GM12878 (cell line): ENCODE measurements around the gene SMKR1. TPM values are rescaled to one million over a fixed set of nuclear protein-coding genes. Genes with fewer than 3 reads are reported as not detected.

ENCODE experiments used
- ATAC-seq: fragments of 200-7000 bp; cut with Tn5 transposase; 3 replicates; pipeline ENCODE4 v1.9.1; 2020; ENCODE audit warnings: mild to moderate bottlenecking, moderate library complexity
- BruUV-seq: library from RNA; stranded (reverse); fragments of 400-500 nt; replicated peaks from 2 replicates; lab custom pipeline; 2021; lab: Mats Ljungman, UMichigan
- CTCF ChIA-PET: fragments of 300-600 bp; sonication (Branson Sonifier 250); formaldehyde crosslinking; extraction: SDS; loops from one replicate; lab custom pipeline; 2021; ENCODE audit warnings: inconsistent platforms; lab: Yijun Ruan, JAX
- POLR2A ChIA-PET: fragments of 350-600 bp; formaldehyde crosslinking; extraction: SDS; loops from one replicate; lab custom pipeline; 2021; ENCODE audit warnings: inconsistent platforms; lab: Charles Lee
- RAD21 ChIA-PET: fragments of 300-600 bp; sonication (Branson Sonifier 250); formaldehyde crosslinking; loops from one replicate; lab custom pipeline; 2023; ENCODE audit warnings: antibody characterized with exemption; ENCODE audit not compliant: unreplicated experiment; lab: Charles Lee
- SMC1A ChIA-PET: fragments of 300-600 bp; sonication (Branson Sonifier 250); formaldehyde crosslinking; loops from one replicate; lab custom pipeline; 2023; ENCODE audit not compliant: unreplicated experiment, uncharacterized antibody; lab: Charles Lee
- DNase-seq: peaks from one replicate; pipeline ENCODE4 v3.0.0-alpha.2; 2011; ENCODE audit warnings: low read depth, low spot score
- FAIRE-seq: peaks from 3 replicates; lab custom pipeline; 2011; peaks lifted over from hg19 to GRCh38; lab: Jason Lieb, UNC
- H2AFZ ChIP-seq: 2 replicates; pipeline ENCODE4 v1.6.0; 2011; ENCODE audit warnings: low read depth, low read length, control low read depth; ENCODE audit not compliant: control insufficient read depth
- H3K27ac ChIP-seq: 2 replicates; pipeline ENCODE4 v1.5.1; 2011; ENCODE audit warnings: control low read depth; ENCODE audit not compliant: control insufficient read depth, insufficient read depth
- H3K27me3 ChIP-seq, 2 experiments: replicated peaks in 1 of 2; 2 replicates each; pipeline versions ENCODE4 v1.6.0 to v1.6.1; 2011; ENCODE audit warnings: low read length in 1 of 2; ENCODE audit not compliant: control insufficient read depth in 2 of 2, insufficient read depth in 2 of 2
- H3K36me3 ChIP-seq, 2 experiments: 2 replicates each; pipeline ENCODE4 v1.5.1; 2011; ENCODE audit warnings: low read length in 1 of 2; ENCODE audit not compliant: control insufficient read depth in 2 of 2, insufficient read depth in 2 of 2
- H3K4me1 ChIP-seq: 2 replicates; pipeline ENCODE4 v1.6.1; 2011; ENCODE audit warnings: mild to moderate bottlenecking, low read length, moderate library complexity, mixed read lengths; ENCODE audit not compliant: control insufficient read depth, insufficient read depth
- H3K4me2 ChIP-seq: 2 replicates; pipeline ENCODE4 v1.6.0; 2011; ENCODE audit warnings: control low read depth; ENCODE audit not compliant: control insufficient read depth, insufficient read depth
- H3K4me3 ChIP-seq: fragments of 200-600 bp; sonication (generic); 2 replicates; pipeline ENCODE4 v1.5.1; 2016
- H3K79me2 ChIP-seq: 2 replicates; pipeline ENCODE4 v1.6.0; 2011; ENCODE audit warnings: low read length; ENCODE audit not compliant: control insufficient read depth, insufficient read depth
- H3K9ac ChIP-seq: 2 replicates; pipeline ENCODE4 v1.8.0; 2011; ENCODE audit warnings: low read length, control low read depth, mixed read lengths; ENCODE audit not compliant: control insufficient read depth, insufficient read depth
- H3K9me3 ChIP-seq: replicated peaks from 3 replicates; pipeline ENCODE4 v1.5.1; 2011; ENCODE audit warnings: mild to moderate bottlenecking, low read length; ENCODE audit not compliant: control insufficient read depth, insufficient read depth
- H4K20me1 ChIP-seq: 2 replicates; pipeline ENCODE4 v1.6.0; 2011; ENCODE audit not compliant: control insufficient read depth, insufficient read depth
- CBFB ChIP-seq: IDR thresholded peaks from 2 replicates; pipeline ENCODE4 v1.6.1; 2016; ENCODE audit warnings: antibody characterized with exemption, low read depth
- EZH2 ChIP-seq: IDR thresholded peaks from 2 replicates; pipeline ENCODE4 v1.6.1; 2012; ENCODE audit warnings: low read depth, mild to moderate bottlenecking, control low read depth, inconsistent platforms, low read length, borderline replicate concordance; ENCODE audit not compliant: control insufficient read depth
- GABPA ChIP-seq: IDR thresholded peaks from 2 replicates; pipeline ENCODE4 v1.6.1; 2014; ENCODE audit warnings: antibody characterized with exemption, low read depth, mild to moderate bottlenecking, inconsistent platforms
- POLR2AphosphoS5 ChIP-seq: IDR thresholded peaks from 2 replicates; pipeline ENCODE4 v1.6.1; 2011; ENCODE audit warnings: mild to moderate bottlenecking, low read length, inconsistent platforms
- ZNF207 ChIP-seq: fragments of 450-650 bp; IDR thresholded peaks from 2 replicates; pipeline ENCODE4 v1.6.1; 2014; ENCODE audit warnings: antibody characterized with exemption, mild to moderate bottlenecking, borderline replicate concordance
- WGBS: methylation state at CpG from one replicate; pipeline ENCODE4 v1.1.6; 2016; ENCODE audit warnings: low lambda C conversion rate; ENCODE audit not compliant: insufficient replicate concordance, insufficient coverage; ENCODE audit errors: missing lambda C conversion rate; 5-methylcytosine and 5-hydroxymethylcytosine counted together
- in situ Hi-C: fragments of 300-500 bp; cut with MboI; formaldehyde crosslinking; loops from 9 replicates; pipeline ENCODE4 v1.14.3; 2018; ENCODE audit warnings: mixed read lengths
- intact Hi-C: fragments of 100-400 bp; cut with micrococcal nuclease; formaldehyde crosslinking; loops from one replicate; pipeline ENCODE4 v1.14.2; 2022; ENCODE audit not compliant: unreplicated experiment
- polyA plus RNA-seq, 11 experiments: library from polyadenylated mRNA; depleted of rRNA in 4 of 11; unstranded in 6 of 11; stranded (reverse) in 5 of 11; fragments of >200 nt; fragmentation: Nextera tagmentation in 4 of 11; fragmentation: Illumina TruSeq in 1 of 11; extraction: Ambion mirVana in 4 of 11; extraction: Trizol in 1 of 11; gene quantifications; 1 replicate in 1 of 11; 2 replicates in 10 of 11; pipeline versions ENCODE4 v1.2.1 to v1.2.3, GENCODE V29; 2011 to 2016; ENCODE audit warnings: inconsistent platforms in 2 of 11, missing spikeins in 2 of 11, low read depth in 1 of 11
- total RNA-seq, 4 experiments: library from RNA; depleted of rRNA in 3 of 4; stranded (reverse); fragments of >200 nt in 3 of 4; fragmentation: Illumina TruSeq in 1 of 4; extraction: Trizol in 1 of 4; gene quantifications; 2 replicates each; pipeline versions ENCODE4 v1.2.1 to v1.2.3, GENCODE V29; 2013 to 2021
- TF ChIP-seq, protein P1 (sequence below), 3 experiments: IDR thresholded peaks in 2 of 3; conservative IDR thresholded peaks in 1 of 3; 2 replicates each; pipeline ENCODE4 v1.5.1; 2011; ENCODE audit warnings: low read depth in 3 of 3, low read length in 3 of 3, mild to moderate bottlenecking in 3 of 3, control low read depth in 2 of 3, moderate library complexity in 2 of 3, inconsistent platforms in 1 of 3, mixed read lengths in 1 of 3; ENCODE audit not compliant: control insufficient read depth in 2 of 3, insufficient read depth in 1 of 3; ENCODE audit errors: extremely low read depth in 1 of 3
- TF ChIP-seq, protein P2 (sequence below): fragments of 450-650 bp; IDR thresholded peaks from 2 replicates; pipeline ENCODE4 v1.6.1; 2014; ENCODE audit warnings: mild to moderate bottlenecking

The SMKR1 gene
- total and polyA plus RNA-seq, 10 of the 15 experiments (the other 5 are each of a cell fraction or from before 2014, with no cell fraction given): 0.37 to 2.6 (median 0.83) TPM

DNA sequence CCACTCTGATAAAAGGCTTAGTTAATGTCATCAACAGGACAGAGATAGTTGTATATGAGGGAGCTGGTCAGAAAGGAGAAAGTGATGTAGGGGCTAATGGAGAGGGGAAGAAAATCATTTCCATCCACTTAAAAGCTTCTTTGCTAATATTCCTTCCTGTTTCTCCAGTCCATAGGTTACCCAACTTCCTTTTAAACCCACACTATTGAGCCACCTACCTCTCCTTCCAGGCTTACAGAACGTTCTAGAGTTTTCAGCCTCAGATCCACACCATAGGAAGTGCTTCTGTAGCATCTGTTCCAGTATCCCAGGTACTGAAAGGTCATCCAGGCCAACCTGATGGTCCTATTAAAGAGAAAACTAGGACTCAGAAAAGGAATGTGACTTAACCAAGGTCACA is 39.9 kb upstream of the SMKR1 start:
- no peak for DNase-seq
- H3K4me1 ChIP-seq: no peaks in the 10 kb centered on the region
- in situ Hi-C loops (loop anchor here (5.0 kb wide), 1 partner anchor 95 kb away; no protein-coding TSS in a partner anchor), intact Hi-C loops (no loop called here)
- no peak overlapping the region for H3K9ac ChIP-seq
- POLR2A ChIA-PET: no interaction called here
- RAD21 ChIA-PET: interaction anchor here (1.4 to 2.4 kb wide), 2 partner anchors 11 to 95 kb away, joined by 3 to 6 read pairs; no protein-coding TSS in a partner anchor
- no peak overlapping the region for H3K4me3 ChIP-seq
- no peaks in the 10 kb centered on the region for H3K9me3 ChIP-seq
- no peaks in the 10 kb centered on the region for H3K79me2 ChIP-seq
- no peaks in the 10 kb centered on the region for H3K27me3 ChIP-seq
- no TSS peak for BruUV-seq
- no peak overlapping the region for H2AFZ ChIP-seq
- FAIRE-seq: no peak
- no peaks in the 10 kb centered on the region for H4K20me1 ChIP-seq
- TF ChIP-seq POLR2AphosphoS5: no peak
- TF ChIP-seq EZH2: no peak
- TF ChIP-seq CBFB: no peak
- TF ChIP-seq, protein P1, sequence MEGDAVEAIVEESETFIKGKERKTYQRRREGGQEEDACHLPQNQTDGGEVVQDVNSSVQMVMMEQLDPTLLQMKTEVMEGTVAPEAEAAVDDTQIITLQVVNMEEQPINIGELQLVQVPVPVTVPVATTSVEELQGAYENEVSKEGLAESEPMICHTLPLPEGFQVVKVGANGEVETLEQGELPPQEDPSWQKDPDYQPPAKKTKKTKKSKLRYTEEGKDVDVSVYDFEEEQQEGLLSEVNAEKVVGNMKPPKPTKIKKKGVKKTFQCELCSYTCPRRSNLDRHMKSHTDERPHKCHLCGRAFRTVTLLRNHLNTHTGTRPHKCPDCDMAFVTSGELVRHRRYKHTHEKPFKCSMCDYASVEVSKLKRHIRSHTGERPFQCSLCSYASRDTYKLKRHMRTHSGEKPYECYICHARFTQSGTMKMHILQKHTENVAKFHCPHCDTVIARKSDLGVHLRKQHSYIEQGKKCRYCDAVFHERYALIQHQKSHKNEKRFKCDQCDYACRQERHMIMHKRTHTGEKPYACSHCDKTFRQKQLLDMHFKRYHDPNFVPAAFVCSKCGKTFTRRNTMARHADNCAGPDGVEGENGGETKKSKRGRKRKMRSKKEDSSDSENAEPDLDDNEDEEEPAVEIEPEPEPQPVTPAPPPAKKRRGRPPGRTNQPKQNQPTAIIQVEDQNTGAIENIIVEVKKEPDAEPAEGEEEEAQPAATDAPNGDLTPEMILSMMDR (IDR thresholded peaks at IDR 0.05 in 2 of 3, conservative IDR thresholded peaks at IDR 0.05 in 1 of 3; ENCODE audit: control insufficient read depth in 2 of 3, extremely low read depth in 1 of 3, insufficient read depth in 1 of 3, low read depth in 3 of 3, low read length in 3 of 3): no peak
- no peak for TF ChIP-seq GABPA
- TF ChIP-seq, protein P2, sequence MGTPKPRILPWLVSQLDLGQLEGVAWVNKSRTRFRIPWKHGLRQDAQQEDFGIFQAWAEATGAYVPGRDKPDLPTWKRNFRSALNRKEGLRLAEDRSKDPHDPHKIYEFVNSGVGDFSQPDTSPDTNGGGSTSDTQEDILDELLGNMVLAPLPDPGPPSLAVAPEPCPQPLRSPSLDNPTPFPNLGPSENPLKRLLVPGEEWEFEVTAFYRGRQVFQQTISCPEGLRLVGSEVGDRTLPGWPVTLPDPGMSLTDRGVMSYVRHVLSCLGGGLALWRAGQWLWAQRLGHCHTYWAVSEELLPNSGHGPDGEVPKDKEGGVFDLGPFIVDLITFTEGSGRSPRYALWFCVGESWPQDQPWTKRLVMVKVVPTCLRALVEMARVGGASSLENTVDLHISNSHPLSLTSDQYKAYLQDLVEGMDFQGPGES: no peak
- no peak for TF ChIP-seq ZNF207
- SMC1A ChIA-PET: interaction anchor here (0.7 to 1.5 kb wide), 2 partner anchors 87 to 94 kb away, joined by 3 read pairs; no protein-coding TSS in a partner anchor
- ATAC-seq: no peak
- CTCF ChIA-PET: interaction anchor here (1.6 to 3.4 kb wide), 4 partner anchors 9 to 119 kb away, joined by 3 to 12 read pairs (median 8); no protein-coding TSS in a partner anchor
- H3K4me2 ChIP-seq: no peak overlapping the region
- no peak overlapping the region for H3K27ac ChIP-seq
- WGBS: 8% methylated on average over 1 of the region's 1 CpG
- H3K36me3 ChIP-seq: no peaks in the 10 kb centered on the region
